GM10847 (cell line): Measurements from ENCODE around the gene CADPS.

Source experiments
- POLR2A ChIP-seq: IDR thresholded peaks from 2 replicates; pipeline ENCODE4 v1.6.1; 2011; ENCODE audit not compliant: insufficient read length; ENCODE audit errors: extremely low read depth

CADPS gene

DNA sequence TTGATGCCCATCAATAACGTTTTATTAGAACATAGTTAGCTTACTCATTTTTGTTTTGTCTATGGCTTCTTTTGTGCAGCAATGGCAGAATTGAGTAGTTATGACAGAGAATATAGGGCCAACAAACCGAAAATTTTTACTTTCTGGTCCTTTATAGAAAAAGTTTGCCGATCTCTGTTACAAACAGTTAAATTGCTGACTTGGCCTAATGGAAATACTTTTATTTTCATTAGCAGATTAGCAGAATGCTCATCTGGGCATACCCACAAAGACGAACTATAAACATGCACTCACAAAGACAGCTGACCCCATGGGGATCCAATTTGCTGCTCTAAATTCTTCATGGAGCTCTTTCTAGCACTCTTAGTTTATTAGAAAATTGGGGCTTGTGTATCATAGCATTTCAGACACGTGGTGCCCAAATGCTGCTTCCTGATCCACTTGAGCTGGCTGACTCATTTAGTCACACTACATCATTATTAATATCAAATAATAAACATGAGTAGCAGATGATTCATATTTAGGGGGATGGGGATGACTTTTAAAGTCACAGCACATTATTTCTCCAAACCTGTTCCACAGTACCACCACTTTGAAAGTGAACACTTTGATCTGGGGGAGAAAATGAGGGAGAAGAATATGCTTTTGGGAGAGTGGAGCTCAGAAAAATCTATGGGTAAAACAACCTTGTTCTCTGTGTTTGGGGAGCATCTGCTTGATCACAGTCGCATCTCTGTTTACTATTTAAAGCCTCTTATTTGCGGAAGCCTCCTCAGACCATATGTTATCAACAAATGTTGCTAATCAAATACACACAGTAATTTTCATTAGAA is 273.8 kb downstream of the CADPS start:
- no peak for TF ChIP-seq POLR2A

DNA sequence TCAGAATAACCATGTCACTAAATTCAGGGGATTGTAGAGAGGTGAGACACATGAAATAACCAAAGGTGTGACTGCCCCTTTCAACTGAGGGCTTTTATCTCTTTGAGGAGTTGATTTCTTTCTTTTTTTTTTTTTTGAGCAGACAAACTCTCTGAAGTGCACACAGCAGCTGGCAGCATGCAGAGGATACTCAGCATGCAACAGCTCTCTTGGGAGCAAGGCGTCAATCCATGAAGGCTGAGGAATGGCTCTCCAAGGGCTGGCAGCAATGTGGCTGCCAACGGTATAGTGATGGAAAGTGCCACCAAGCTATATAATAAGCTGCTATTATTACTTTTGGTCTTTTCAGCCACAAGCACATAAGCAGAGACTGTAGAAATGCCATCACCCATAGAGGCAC is 275.2 kb downstream of the CADPS start:
- TF ChIP-seq POLR2A = no peak

DNA sequence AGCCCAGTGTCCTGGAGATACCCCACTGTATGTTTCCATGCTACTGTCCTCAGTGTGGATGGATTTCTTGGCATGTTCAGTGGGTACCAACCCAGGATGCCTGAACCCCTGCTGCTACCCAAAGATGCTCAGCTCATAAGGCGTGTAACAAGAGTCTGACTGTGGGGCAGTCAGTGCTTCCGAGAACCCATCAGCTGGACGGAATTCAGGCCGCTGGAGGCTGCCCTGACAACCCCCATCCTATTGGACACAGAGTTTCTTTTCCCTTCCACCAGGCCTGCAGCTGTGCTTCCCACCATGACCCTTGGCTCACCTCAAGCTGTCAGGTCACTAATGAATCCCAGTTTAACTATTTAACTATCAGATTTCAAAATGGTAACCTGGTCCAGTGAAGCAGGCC is 277.7 kb downstream of the CADPS start:
- no peak for TF ChIP-seq POLR2A

DNA sequence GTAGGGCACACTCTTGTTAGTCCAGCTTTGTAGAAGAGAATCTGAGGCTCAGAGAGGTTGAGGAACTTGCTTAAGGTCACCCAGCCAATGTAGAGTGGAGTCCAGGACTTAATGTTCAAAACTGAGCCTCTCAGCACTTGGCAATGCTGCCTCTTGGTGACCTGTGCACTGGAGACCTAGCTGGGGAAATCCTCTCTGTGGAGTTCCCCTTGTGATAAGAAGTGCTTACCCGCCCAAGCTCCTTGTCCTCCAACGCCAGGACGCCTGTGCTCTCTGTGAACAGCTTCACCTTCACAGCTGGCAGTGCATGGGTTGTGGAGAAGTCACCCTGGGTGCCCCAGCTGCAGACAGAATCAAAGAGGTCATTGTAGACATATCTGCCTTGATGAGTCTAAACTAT is 282.8 kb downstream of the CADPS start:
- no peak for TF ChIP-seq POLR2A

DNA sequence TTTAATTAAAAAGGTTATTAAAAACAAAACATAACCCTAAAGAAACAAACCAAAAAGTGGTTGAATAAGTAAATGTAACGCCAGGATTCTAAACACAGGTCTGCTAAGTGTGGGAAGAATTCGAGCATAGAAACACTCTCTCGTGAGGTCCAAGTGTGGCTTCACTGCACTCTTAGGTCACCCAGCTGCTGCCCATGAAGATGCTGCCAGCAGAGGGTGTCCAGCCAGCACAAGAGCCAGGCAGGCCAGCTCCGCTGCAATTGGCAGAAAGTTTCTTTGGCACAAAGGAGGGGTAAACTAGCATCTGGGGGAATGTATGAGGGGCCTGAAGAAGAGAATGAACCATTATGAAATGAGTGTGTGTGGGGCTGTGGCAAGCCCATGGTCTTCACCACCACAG is 286.1 kb downstream of the CADPS start:
- TF ChIP-seq POLR2A = no peak

DNA sequence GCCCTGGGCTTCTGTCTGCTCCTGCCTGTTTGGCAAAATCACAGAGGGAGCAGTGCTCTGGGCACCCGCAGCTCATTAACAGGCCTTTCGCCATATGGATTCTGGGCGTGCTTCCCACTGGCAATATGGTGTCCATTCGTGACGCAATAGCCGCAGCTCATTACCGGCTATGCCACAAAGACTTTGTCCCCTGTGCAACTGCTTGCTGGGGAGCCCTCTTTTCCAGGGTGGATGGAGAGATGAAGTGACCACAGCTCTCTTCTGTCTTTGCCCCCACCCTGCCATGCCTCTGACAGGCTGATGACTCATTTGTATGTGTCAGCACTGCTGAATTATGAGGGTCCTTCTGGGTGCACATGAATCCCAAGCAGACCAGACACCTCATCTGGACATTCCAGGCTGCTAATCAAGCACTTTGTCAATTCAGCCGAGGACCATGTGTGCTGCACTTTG is 287.6 kb downstream of the CADPS start:
- no peak for TF ChIP-seq POLR2A

DNA sequence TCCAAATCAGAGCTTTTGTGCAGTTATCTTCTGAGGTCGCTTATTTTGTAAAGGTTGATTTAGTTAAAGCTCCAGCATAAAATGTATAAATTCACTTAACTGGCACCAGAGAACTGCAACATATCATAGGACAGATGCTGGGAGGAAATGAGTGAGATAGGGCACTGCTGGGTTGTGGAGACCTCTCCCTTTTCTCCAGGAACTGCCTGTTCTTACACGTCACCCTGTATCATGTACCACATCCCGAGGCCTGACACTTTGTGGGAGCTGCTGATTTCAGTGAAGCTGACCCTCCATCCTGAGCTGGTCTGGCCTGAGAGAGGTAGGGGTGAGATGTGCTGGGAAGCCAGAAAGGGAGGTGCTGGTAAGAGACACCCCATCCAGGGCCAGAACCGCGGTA is 288.0 kb downstream of the CADPS start:
- TF ChIP-seq POLR2A = no peak

DNA sequence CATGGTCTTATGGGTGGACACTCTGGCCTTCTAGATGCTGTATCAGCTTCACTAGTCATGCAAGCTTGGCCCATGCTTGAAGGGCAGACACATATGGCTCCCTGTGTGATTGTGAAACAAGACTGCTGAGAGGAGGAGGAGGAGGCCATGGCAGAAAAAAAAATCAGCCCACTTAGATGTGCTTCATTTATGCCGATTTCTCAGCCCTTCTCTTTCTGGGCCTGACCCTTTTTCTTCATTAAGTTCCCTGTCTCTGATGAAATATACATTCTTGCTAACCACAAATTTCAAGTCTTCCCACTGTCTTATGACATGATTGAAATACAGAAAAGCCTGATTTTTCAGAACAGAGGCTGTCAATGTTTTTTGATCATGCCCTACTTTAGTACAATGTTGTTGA is 288.9 kb downstream of the CADPS start:
- TF ChIP-seq POLR2A = no peak

DNA sequence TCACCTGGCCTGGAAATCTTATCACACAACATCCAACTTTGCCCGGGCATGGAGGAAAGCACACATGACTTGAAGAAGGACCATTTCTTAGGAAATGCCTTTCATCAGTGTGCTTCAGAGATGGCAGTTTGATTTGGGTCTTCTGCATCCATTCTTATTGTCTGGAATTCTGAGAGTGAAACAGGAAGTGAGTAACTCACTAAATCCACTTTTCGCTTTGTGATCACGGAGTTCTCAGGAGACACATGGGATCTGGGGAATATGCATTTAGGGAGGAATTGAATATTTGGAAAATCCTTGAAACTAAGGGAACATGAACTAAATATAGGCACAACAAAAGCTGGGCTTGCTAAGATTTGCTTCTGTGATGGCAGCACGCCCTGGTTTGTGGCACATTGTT is 289.4 kb downstream of the CADPS start:
- no peak for TF ChIP-seq POLR2A

DNA sequence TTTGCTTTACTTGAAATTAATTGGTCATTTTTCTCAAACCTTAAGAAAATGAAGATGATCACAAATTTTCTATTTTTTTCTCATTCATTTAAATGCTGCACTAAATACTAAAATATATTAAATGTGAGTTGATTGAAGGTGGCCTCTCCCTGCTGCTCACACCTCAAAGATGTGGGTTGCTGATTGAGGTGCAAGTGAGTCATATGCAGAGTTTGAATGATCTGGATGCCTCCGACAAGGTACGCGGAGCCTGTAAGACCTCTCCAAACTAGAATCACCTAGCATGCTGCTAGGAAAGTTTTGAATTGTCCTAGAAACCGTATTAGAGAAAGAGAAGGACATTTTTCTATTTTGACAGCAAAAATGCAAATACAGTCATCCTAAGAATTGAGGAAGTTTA is 290.6 kb downstream of the CADPS start:
- no peak for TF ChIP-seq POLR2A

DNA sequence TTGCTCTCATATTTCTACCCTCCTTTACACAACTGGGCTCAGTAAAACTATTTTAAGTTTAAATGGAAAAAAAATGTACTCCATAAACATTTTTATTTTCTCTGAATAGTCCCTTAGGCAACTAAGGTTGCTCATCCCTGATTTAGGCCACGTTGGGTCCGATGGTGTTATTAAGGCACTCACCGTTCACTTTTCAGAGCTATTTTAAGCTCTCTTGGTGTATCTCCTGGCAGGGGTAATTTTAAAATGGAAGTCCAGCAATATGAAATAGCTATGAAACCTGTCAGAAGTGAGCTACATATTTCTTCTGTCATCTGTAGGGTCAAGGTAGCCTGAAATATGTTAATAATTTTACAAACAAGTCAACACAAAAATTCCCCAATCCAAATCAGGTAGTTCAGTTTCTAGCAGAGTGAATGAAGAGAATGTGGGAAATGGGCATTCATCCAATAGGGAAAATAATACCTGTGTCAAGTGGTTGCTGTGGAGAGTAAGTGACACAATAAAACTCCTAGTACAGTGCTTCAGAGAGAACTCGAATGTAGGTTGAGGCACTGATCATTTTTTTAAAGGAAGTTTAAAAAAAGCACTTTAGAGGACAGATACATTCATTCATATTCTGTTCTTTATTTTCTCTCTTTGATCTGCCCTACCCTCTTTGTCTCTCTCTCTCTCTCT is 292.6 kb downstream of the CADPS start:
- TF ChIP-seq POLR2A = no peak

DNA sequence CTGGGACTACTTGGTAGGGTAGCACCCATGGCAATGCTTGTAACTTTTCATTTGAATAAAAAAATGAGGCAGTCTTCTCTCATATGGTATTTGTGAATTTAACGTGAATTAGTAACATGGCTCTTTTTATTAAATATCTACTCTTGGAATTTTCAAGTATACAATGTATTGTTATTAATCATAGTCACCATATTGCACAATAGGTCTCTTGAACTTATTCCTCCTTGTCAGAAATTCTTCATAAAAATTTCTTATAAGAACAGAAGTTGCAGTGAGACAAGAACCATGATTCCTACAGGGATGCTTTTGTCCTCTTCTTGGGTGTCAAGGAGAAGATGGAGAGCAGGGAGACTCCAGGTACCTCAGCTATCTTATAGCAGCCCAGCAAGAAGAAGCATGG is 298.1 kb downstream of the CADPS start:
- no peak for TF ChIP-seq POLR2A

DNA sequence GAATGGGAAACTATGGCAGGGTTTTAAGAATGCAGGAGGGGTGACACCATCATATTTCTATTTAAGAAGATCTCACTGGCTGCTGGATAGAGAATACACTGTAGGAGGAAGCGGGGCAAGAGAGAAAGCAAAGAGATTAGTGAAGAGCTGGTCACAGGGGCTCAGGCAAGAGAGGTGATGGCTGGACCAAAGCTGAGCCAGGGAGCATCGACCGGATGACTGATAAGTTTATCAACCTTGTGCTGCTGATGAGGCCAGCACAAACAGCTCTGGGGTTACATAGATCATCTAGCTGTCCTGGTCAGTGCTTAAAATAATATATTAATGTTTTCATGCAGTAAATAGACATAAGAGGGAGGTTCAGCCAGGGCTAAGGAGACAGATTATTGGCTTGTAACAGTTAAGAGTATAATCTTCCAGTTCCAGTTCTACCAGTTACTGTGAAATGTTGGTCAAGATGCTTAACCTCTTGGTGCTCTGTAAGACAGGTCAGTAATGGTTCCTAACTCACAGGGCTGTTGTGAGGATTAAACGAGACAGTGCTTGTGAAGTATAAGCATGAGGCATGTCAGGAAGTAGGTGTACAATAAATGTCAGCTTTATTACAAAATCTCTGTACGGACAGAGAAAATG is 300.8 kb downstream of the CADPS start:
- TF ChIP-seq POLR2A = no peak

DNA sequence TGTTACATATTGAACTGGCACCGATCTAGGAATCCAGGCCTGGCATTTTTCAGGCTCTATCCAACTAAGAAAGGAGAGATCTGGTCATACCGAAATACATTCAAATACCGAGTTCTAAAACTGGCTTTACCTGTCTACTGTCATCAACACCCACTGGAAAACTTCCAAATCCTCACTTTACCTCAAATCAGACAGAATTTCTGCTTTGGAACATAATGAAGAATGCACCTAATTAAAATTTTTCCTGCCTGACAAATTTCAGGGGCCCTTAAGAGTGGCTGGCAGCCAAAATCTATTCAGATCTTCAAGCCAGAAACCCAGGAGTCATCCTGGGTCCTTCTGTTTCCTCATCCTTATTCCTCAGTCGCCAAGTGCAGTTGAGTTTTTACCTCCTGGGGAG is 303.3 kb downstream of the CADPS start:
- TF ChIP-seq POLR2A = no peak

DNA sequence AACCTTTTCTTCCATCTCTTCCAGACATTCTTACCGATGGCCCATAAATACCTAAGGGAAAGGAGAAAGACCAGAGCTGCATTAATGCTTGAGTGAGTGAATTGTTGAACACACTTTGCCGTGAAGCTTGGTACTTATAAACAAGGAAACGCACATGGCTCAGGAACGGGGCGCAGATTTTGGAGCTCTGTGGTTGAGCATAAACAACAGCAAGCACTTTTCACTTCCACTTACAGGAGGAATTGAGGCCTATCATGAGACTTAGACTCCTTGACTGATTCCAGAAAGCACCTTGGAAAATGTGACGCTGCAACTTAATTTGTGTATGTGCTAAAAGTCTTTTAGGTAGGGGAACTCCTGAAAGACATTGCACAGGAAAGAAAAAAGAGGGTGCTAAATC is 304.3 kb downstream of the CADPS start:
- no peak for TF ChIP-seq POLR2A

DNA sequence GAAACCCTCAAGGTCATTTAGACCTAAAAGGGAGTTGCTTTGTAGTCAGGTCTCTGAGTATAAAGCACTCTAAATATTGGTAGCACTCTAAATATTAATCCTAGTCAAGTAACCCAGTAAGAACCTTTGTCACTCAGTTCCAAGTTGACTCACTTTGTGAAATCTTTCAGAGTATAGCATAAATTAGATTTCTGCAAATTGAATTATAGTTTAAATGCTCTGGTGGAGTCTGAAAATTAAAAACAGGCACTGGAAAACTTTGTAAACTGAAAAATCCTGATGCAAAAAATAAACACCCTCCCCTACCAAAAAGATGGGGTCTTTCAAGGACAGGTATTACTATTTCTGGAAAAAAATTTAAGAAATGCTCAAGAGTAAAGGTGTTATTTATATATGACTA is 305.6 kb downstream of the CADPS start:
- TF ChIP-seq POLR2A = no peak
